Type B pancreatic cell (in vitro differentiated cells): ENCODE data around the gene CYP20A1. TPM values are rescaled to one million over a fixed set of nuclear protein-coding genes. Genes with fewer than 3 reads are reported as not detected.

Experiments
- DNase-seq: peaks from one replicate; pipeline ENCODE4 v3.0.0; 2021; ENCODE audit warnings: mixed read lengths; ENCODE audit not compliant: unreplicated experiment; ENCODE audit errors: extremely low spot score
- H3K27ac Mint-ChIP-seq: 2 replicates; pipeline ENCODE4 v1.8.0; 2021; ENCODE audit warnings: mild to moderate bottlenecking, mixed read lengths
- H3K27me3 Mint-ChIP-seq: 2 replicates; pipeline ENCODE4 v1.8.0; 2021; ENCODE audit warnings: mixed read lengths
- H3K36me3 Mint-ChIP-seq: 2 replicates; pipeline ENCODE4 v1.8.0; 2021; ENCODE audit warnings: mixed read lengths
- H3K4me1 Mint-ChIP-seq: one replicate; pipeline ENCODE4 v1.8.0; 2021; ENCODE audit warnings: mixed read lengths; ENCODE audit not compliant: unreplicated experiment
- H3K4me3 Mint-ChIP-seq: 2 replicates; pipeline ENCODE4 v1.8.0; 2021; ENCODE audit warnings: mild to moderate bottlenecking, mixed read lengths
- H3K9me3 Mint-ChIP-seq: 2 replicates; pipeline ENCODE4 v1.8.0; 2021; ENCODE audit warnings: mixed read lengths
- total RNA-seq: library from RNA; stranded (reverse); gene quantifications from 2 replicates; pipeline ENCODE4 v1.2.1, GENCODE V29; 2021; ENCODE audit warnings: low replicate concordance
- TF ChIP-seq, protein P1 (sequence below): fragments of 200-600 bp; sonication (generic); conservative IDR thresholded peaks from 2 replicates; pipeline ENCODE4 v1.5.0; 2021; ENCODE audit warnings: antibody characterized with exemption, mild to moderate bottlenecking

CYP20A1 gene
- total RNA-seq, 1 donor from 2014 or later = 24.4 TPM

DNA sequence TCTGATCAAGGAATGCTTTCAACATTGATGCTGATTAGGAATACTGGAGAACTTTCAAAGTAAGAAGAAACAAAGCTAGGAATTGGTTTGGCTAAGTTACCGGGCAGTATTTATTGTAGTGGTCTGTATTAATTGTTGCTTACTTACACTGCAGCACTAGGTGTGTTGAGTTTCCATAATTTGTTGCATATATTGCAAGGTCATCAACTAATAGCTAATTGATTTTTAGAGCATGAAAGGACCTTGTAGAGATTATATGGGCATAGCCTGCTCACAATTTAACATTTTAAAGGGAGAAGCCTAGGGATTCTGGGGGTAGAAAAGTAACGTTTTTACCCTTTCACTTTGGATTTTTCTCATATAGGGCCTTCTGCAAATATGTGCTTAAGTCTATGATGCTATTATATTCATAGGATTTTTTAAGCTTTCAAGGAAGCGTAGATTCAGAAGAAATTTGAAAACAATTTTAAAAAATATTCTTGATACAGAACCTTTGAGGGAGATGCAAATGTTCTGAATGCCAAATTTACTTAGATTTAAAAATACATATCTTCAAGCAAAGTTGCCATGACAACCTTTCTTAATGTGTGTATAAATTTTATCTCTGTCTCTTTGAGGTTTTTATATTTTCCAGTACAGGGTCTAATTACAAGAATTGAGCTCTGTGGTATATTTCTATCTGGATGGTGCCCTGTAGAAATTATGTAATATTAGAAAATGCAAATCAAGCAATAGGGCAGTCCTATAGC, 72.0 kb downstream of the CYP20A1 start:
- no peak overlapping the region for H3K4me3 Mint-ChIP-seq
- TF ChIP-seq, protein P1, sequence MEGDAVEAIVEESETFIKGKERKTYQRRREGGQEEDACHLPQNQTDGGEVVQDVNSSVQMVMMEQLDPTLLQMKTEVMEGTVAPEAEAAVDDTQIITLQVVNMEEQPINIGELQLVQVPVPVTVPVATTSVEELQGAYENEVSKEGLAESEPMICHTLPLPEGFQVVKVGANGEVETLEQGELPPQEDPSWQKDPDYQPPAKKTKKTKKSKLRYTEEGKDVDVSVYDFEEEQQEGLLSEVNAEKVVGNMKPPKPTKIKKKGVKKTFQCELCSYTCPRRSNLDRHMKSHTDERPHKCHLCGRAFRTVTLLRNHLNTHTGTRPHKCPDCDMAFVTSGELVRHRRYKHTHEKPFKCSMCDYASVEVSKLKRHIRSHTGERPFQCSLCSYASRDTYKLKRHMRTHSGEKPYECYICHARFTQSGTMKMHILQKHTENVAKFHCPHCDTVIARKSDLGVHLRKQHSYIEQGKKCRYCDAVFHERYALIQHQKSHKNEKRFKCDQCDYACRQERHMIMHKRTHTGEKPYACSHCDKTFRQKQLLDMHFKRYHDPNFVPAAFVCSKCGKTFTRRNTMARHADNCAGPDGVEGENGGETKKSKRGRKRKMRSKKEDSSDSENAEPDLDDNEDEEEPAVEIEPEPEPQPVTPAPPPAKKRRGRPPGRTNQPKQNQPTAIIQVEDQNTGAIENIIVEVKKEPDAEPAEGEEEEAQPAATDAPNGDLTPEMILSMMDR = no peak
- H3K9me3 Mint-ChIP-seq = no peaks in the 10 kb centered on the region
- no peaks in the 10 kb centered on the region for H3K4me1 Mint-ChIP-seq
- no peak for DNase-seq
- H3K27me3 Mint-ChIP-seq = no peaks in the 10 kb centered on the region
- H3K36me3 Mint-ChIP-seq = peaks cover 9% of the 10 kb centered on the region
- H3K27ac Mint-ChIP-seq = no peak overlapping the region

DNA sequence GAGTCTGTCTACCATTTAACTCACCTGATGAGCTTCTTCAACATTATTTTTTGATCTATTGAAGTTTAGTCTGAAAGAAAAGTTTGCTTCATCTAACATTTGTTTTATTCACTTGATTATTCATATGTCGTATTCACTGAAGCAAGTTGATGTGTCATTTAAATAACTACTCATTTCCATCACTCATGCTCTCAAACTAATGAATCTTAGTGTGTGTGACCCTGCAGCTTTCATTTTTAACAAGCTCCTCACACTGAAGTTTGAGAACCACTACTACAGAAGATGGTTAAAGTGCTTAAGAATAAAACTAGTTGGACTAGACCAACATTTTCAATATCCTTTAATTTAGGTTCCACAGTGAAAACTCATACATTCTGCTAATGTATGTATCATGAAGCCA, 87.5 kb downstream of the CYP20A1 start:
- no peaks in the 10 kb centered on the region for H3K36me3 Mint-ChIP-seq
- H3K27me3 Mint-ChIP-seq = no peaks in the 10 kb centered on the region
- TF ChIP-seq, protein P1 = no peak
- no peak for DNase-seq
- peak overlapping the region; percentile 79 for H3K4me3 Mint-ChIP-seq
- H3K27ac Mint-ChIP-seq = peak overlapping the region; percentile 91
- H3K9me3 Mint-ChIP-seq = no peaks in the 10 kb centered on the region
- H3K4me1 Mint-ChIP-seq = peaks cover 28% of the 10 kb centered on the region

DNA sequence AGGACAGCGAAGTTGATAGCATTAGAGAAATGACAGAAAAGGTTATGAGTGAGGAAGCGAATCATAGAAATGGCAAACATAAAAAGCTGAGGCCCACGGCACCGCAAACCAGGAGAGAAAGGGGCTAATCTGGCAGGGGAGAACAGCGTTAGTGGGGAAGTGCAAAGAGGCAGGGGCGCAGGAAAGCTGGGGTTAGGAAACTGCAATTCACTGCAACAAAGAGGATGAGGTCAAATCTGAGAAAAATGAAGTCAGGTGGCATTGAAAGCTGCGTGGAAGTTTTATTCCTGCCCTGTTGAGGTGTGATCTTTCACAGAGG, 88.7 kb downstream of the CYP20A1 start:
- H3K9me3 Mint-ChIP-seq = no peaks in the 10 kb centered on the region
- DNase-seq = no peak
- peak overlapping the region; percentile 90 for H3K27ac Mint-ChIP-seq
- TF ChIP-seq, protein P1 = no peak
- peaks cover 28% of the 10 kb centered on the region for H3K4me1 Mint-ChIP-seq
- no peaks in the 10 kb centered on the region for H3K27me3 Mint-ChIP-seq
- no peaks in the 10 kb centered on the region for H3K36me3 Mint-ChIP-seq
- H3K4me3 Mint-ChIP-seq = peak overlapping the region; percentile 92

DNA sequence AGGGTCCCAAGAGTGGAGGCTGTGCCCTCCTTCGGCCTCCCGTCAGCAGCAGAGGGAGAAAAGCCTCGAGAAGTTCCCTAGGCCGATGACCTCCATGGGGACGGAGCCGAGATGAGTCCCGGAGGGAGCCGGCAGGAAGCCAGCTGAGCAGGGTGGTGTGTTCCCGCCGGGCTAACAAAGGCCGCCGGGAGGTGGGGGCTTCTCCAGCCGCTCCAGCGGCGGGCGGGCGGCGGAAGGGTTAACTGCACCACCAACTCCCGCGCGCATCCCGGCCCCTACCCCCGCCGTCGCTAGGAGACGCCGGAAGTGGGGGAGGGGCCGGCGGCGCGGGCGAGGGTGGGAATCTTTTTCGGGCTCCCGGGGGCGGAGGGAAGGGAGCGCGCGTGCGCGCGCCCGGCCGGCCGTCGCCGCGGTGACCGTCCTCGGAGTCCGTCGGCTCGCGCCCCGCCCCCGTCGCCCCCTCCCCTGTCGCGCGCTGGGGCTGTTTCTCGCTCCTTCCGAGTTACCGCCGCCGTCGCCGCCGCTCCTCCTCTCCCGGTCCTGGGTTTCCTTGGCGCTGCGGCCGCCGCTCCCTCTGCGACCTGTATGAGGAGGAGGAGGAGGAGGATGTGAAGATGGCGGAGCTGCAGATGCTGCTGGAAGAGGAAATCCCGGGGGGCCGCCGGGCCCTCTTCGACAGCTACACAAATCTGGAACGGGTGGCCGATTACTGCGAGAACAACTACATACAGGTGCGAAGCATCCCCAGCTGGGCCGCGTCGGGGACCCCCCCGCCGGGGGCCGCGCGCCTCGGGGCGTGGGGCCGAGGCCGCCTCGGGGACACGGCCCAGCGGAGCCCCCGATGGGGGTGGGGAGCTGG, 89.3 kb downstream of the CYP20A1 start, which contains the start of gene ABI2:
TSS of gene ABI2 (plus strand) at position 494 of the 859 bp plus-strand sequence. CDS start at position 615, 121 bp downstream.
- H3K4me1 Mint-ChIP-seq = peaks cover 28% of the 10 kb centered on the region
- H3K36me3 Mint-ChIP-seq = no peaks in the 10 kb centered on the region
- TF ChIP-seq, protein P1 = no peak
- peak within 1 kb of the TSS; percentile 93 for H3K4me3 Mint-ChIP-seq
- peak within 1 kb of the TSS; percentile 90 for H3K27ac Mint-ChIP-seq
- no peaks in the 10 kb centered on the region for H3K9me3 Mint-ChIP-seq
- DNase-seq = peak; percentile 96
- H3K27me3 Mint-ChIP-seq = no peaks in the 10 kb centered on the region

DNA sequence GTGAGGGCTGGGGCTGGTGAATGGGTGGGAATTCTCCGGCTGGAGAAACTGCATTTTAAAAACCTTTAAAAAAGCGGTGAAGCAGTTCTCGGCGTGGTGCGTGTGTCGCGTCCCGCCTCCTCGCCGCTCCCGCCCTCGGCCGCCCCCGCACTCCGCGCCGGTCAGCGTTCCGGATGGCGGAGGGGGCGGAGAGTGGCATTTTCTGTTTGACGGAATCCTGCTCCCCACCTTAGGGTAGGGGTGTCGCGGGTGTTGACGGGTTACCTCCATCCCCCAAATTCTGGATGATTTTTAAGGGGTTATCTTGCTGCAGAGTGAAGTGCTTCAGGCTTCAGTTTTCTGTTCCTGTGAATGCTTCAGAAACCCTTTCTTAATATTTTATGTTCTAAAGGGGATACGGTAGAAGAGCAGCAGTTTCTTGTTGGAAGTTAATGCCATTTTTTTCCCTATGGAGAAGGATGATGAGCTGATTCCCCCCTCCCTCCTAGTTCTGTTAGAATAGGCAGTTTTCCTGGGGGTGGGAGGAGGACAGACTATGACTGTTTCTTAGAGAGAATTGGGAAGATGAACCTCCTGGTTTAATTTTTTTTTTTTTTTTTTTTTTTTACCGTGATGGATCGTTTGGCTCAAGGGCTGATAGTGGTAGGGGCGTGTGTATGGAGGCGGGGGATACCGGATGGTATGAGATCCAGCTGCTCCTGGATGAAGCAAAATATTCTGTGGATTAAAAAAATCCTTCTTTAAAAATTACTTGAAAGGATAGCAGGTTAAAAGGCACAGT, 90.1 kb downstream of the CYP20A1 start:
- H3K36me3 Mint-ChIP-seq = no peaks in the 10 kb centered on the region
- peak overlapping the region; percentile 93 for H3K4me3 Mint-ChIP-seq
- H3K27ac Mint-ChIP-seq = peak overlapping the region; percentile 35
- peak; percentile 72 for DNase-seq
- no peaks in the 10 kb centered on the region for H3K27me3 Mint-ChIP-seq
- H3K4me1 Mint-ChIP-seq = peaks cover 28% of the 10 kb centered on the region
- no peaks in the 10 kb centered on the region for H3K9me3 Mint-ChIP-seq
- TF ChIP-seq, protein P1 = no peak
